DMS53 (cell line): Measurements from ENCODE around the gene ZC3H7A.

ENCODE experiments used
- DNase-seq: peaks from one replicate; lab custom pipeline; 2025; lab: John Stamatoyannopoulos, UW

Gene ZC3H7A

DNA sequence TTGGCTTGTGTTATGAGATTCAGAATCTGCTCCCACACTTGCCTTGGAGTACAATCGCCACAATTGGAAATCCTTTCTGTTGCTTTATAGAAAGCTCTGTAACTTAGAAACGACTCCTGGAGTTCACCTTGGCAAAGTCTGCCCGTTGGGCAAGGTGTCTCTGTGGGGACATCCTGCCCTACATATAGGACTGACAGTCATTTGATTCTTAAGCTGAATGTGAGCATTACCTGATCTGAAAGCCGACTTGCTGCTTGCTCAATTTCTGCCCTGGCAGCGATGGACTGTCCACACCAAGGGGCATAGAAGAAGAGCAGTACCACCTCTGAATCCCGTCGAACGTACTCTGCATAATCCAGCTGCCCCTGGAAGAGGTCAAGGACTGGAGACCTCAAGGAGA, 61.3 kb downstream of the ZC3H7A start:
- DNase-seq = no peak

DNA sequence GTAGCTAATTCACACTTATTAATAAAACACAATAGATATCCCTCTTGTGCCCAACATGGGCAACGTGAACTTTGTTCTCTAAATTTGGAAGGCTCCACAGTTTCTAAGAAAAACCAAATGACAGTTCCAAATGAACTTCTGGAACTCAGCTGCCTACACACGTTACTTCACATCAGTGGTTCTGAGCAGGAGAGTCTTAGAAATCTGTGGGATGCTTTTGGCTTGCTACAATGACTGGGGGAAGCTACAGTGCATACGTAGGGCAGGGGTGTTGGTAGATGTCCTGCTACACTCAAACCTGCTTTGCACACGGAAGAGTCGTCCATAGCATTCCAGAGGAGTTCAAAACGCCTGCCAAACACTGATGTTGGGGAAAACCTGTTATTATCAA, 62.4 kb downstream of the ZC3H7A start:
- DNase-seq = no peak

DNA sequence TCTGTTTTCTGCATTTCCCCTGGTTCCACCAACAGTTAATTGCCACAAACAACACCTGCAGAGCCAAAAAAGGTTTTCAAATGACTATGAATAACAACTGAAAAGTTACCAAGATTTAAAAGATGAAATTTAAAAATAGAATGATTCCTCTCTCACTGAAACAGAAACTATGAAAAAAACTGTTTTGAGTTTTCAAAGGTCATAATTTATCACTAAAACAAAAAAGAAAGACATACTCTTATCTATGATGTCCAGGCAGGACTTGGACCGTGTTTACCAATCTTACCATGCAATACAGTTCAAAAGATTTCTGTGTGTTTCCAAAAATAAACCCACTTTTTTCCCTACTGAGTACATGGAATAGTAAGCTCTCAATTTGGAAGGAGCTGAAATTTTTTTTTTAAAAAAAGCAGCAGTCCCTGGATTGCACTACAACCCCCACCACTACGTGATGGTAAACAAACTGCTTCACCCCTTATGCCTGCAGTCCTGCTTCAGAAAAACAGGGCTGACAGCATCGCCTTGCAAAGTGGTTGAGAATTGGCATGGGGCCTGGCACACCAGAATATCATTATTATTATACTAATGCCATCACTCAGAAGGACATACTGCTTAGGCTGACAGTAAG, 62.9 kb downstream of the ZC3H7A start:
- no peak for DNase-seq

DNA sequence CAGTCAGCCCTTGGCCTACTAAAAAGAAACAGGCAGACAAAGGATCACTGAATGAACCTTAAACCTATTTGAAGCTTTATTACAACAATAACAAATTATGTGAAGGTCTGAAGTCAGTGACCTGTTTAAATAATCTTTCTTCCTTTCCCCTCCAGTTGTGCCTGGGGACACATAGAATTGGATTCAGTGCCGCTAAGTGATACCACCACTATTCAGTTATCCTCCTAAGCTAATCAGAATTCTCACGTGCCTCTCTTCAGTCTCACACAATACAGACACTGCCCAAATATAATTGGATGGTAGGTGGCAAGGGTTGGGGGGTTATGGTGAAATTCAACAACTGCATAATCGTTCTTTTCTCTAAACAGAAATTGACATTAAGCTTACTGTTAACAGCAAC, 65.8 kb downstream of the ZC3H7A start:
- DNase-seq = no peak

DNA sequence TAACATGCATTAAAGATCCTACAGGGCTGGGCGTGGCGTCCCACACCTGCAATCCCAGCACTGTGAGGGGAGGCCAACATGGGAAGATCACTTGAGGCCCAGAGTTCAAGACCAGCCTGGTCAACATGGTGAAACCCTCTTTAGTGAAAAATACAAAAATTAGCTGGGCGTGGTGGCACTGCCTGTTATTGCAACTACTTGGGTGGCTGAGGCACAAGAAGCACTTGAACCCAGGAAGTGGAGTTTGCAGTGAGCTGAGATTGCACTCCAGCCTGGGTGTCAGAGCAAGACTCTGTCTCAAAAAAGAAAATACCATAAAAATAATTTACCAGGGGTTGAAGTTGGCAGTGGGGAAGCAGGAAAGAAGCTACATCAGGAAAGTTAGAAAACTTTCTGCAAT, 67.3 kb downstream of the ZC3H7A start:
- DNase-seq = no peak

DNA sequence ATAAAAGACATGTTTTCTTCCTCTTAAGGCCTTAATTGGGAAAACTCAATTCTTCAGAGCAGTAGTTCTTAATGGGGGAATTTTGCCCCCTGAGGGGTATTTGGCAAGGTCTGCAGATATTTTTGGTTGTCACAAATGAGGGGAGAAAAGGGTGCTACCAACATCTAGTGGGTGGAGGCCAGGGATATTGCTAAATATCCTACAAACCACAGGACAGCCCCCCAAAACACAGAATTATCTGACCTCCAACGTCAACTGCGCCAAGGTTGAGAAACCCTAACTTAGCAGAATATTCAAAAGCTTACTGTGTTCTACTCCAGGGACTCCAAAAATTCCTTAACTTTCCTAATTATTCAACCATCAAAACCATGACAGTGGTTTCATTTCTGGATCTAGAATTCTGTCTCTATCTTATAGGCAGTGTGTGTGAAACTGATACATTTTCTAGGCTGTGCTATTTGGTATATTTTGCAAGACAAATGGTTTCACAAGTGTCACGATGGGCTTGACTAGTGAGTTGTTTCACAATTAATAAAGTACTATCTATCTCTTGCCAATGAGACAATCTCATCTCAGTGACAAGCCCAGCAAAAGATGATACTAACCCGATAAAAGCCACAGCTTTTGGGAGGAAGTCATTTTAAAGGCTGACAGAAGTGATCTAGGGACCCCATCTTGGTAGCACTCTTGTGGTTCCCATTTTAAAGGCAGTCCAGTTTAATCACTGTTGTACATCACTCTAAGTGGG, 69.1 kb downstream of the ZC3H7A start:
- DNase-seq = no peak

DNA sequence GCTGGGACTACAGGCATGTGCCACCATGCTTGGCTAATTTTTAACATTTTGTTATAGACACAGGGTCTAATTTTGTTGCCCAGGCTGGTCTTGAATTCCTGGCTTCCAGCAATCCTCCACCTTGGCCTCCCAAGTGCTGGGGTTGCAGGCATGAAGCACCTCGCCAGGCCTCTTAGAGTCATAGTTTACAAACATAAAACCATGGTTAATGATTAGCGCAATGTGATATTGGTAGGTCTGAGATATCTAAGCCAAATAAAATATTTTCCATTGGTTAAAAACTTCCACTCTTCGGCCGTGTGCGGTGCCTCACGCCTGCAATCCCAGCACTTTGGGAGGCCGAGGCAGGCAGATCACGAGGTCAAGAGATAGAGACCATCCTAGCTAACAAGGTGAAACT, 71.0 kb downstream of the ZC3H7A start:
- DNase-seq = peak; percentile 48

DNA sequence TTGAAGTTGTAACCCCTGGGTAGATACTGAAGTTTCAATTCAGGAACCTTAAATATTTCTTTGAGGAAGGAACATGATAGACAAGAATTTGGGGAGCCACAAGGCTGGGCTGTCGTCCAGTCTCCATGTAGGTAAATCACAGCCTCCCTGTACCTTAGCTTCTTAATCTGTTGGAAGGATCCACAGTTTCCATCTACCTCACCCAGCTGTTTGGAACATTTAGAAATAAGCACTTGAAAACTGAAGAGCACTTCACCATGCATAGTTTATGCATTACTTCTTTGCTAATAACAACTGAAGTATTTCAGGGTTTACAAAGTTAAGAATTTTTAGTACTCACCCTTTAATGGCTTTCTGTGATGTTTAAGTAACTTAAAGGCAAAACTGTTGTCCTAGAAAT, 71.6 kb downstream of the ZC3H7A start:
- peak; percentile 41 for DNase-seq

DNA sequence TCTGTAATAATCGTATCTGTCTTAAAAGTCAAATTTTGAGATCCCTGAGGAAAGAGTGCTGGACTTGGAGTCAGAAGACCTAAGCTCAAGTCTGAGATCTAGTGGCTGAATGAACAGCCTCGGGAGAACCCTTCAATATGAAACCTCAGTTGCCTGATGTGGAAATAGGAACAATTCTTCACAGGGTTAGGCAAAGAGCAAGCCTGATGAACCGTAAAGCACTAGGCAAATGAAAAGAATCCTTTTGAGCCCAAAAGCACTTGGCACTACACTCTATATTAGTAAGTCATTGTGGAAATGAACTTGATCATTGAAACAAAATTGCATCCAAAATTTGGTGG, 74.6 kb downstream of the ZC3H7A start:
- DNase-seq = no peak

DNA sequence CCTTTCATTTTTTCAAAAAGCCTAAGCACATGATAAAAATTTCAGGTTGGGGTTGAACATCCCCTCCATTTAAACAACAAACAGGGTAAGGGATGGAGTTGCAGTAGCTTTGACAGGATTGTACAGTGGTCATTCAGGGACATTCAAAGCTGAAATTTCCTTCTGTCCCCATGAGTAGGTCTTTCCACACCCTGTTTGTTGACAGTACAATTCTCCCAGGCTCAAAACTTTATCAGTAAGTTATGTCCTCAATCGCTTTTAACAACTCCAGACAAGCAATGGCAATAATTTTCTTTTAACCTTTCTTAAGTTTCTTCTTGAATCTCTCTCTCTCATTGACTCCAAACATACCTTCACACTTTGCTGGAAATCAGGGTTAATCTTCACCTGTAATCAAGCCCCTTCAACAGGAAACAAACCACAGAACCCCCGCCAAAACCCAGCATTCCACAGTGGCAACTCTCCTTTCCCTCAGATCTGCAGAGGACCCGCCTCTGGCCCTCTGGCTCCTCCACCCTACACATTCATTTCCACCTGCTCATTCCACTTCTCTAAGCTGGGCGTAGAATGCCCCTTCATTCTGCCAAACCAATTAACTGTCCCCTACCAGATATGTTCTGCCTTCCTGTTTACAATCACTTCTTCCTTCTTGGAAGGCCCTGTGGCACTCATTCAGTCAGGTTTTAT, 75.1 kb downstream of the ZC3H7A start:
- no peak for DNase-seq

DNA sequence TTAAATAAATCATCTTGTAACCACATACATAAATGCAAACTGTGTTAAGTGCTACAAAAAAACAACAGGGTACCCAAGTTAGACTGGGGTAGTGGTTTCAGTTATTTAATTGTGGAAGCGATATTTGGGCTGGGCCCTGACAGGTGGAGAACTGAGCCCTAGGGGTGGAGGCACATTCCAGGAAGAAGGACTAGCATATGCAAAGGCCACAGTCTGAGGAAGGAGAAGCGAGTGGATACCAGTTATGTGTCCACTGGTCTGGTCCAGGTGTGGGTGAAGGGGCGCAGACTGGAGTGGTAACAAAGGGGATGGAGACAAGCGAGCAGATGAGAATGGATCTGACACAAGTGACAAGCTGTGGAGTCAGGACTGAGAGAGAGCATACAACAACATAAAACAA, 77.3 kb downstream of the ZC3H7A start:
- no peak for DNase-seq

DNA sequence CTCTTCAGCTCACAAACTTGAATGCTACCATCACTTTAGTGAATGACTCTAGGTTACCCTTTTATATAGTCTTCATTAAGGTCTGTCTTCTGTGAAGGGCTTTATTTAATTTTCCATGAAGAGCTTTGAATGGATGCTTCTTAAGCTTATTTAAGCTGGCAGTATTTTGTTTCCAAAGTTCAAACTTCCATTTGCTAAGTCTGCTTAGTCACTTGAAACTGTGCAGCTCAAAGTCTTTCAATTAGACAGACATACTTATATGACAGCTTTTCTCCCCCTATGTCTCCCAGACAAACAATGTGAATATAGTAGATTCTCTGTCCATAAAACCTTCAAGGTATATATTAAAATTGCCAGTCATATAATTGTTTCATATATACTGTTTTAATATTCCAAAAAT, 77.9 kb downstream of the ZC3H7A start:
- DNase-seq = no peak

DNA sequence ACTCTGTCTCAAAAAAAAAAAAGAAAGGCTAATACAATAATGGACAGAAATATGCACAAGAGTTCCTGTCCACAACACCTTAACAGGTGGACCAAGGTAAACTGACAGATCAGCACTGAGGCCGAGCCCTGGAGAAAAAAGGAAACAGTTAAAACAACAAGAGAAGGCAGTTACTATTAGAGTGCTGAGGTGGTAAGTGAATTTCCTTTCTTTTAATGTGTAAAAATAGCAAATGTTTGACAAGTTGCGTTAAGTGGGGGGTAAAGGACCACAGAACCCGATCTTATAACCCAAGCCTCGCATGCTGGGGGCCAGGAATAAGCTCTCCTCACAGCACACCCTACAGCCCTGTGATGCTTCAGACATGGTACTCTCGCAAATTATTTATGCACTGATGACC, 79.2 kb downstream of the ZC3H7A start:
- no peak for DNase-seq

DNA sequence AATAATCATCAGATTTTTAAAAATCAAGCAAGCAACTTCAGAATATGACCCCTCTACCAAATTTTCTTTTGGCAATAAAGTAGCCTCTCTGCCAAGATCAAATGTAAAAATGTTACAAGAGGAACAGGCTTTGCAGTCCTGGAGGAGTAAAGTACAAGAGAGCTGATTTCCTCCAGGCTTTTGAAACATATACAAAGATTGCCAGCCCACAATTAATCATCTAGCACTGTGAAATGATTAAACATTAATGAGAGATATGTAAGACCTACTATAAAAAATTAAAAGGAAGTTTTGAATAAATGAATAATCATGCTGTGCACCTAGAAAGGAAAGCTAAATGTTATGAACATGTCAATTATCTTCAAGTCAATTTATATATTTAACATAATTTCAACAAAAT, 80.7 kb downstream of the ZC3H7A start:
- DNase-seq = no peak

DNA sequence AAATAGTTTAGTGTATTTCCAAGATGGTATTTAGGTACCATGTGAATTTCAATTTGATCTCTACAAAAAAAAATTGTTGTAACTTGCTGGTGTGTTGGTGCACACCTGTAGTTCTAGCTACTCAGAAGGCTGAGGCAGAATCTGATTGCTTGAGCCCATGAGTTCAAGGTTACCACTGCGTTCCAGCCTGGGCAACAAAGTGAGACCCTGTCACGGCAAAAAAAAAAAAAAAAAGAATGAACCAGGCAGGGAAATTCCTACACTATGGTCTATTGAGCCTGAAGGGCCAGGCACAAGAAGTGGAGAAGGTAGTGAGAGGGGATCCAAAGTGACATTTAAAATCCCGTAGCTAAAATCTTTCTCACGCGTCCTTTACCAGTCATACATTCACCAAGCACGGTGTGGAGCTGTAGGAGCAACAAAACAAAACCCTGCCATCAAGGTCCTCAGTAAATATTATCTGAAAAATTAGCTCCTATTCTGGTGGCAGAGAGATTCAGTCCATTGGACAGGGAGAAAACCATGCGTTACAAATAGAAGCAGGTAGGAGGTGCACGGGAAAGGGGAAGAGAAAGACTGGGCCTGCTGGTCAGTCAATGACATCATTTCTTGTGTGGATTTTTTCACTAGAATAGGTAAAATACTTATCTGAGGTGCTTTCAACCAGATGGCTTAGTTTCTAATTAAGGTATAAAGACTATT, 81.7 kb downstream of the ZC3H7A start:
- DNase-seq = peak; percentile 14

DNA sequence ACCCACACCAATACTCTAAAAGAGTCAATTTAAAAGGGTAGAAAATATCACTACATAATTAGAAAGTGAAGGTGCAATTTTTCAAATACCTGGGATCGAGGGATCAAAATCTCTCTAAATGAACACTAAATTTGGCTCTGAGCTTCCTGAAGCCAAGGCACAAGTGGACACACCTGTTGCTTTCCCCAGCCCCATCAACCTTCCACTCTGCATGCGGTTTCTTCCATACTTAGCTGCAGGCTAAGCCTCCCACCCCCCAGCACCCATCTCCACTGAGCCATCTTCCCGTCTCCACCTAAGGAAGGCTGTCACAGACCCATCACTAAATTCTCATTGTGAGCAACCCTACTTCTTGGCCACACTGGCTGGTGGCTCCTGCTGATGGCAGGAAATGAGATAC, 84.9 kb downstream of the ZC3H7A start:
- DNase-seq = no peak

DNA sequence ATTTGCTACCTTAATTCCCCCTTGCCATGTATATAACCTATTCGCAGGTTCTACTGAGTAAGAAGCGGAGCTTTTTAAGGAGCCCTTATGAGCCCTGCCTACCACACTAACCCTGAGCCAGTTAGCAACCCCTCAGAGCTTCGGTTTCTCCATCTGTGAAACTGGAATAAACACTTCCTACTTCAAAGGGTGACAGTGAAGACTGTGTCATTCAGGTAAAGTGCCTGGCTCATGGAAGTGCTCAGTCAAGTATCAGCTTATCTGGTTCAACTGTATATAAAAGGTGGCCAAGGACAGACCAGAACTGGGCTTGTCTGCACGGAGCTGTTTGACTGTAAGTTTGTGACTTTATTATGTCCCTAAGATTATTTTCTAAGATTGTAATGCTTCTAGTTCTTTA, 85.4 kb downstream of the ZC3H7A start:
- DNase-seq = no peak

DNA sequence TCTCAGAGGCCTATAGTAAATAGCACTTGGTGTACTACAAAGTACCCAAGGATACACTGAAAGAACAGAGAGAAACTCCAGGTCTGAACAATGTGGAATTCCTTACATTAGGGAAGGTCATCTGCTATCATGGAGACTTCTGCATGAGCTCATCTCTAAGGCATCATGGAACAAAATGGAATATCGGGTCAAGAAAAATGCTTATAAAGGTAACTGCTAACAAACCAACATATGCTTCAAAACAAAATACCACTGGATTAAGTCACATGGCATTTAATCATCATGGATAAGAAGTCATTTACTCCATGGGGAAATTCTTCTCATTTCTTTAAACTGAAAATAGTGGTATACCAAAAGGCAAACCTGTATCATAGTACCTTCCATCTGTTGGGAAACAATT, 88.6 kb downstream of the ZC3H7A start:
- DNase-seq = no peak

DNA sequence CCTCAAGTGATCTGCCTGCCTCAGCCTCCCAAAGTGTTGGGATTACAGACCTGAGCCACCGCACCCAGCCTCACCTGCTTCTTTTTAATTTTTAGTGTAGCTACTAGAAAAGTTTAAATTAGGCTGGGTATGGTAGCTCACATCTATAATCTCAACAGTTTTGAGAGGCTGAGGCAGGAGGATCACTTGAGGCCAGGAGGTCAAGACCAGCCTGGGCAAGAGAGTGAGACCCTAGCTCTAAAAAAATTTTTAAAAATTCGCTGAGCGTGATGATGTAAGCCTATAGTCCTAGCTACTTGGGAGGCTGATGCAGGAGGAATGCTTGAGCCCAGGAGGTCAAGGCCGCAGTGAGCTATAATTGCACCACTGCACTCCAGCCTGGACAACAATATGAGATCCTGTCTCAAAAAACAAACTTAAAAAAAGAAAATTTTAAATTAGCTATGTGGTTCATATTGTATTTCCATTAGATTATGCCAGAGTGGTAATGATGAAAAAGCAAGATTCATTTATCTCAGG, 89.3 kb downstream of the ZC3H7A start:
- DNase-seq = no peak

DNA sequence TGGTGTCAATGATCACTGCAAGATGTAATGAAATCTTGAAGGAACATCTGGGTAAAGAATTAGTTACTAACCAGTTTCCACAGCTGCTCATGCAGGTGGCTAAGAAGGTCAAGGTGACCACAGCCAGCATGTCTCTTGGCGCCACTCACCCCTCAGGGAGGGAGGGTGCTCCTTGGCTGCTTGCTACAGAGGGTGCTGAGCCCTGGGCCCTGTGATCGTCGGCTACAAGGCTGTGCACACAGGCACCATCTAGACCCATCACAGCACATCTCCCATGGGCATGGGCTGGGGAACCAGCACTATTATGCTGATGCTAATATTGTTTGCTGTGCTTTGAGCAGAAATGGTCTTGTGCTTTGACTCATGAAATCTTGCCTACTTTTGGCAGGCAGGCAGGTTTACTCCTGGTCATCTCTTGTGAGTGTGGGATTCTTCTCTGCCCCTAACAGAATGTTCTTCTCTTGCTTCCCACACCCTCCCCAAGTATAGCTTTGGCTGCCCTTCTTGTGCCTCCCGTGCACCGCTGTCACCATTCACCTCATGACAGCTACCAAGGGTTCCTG, 90.8 kb downstream of the ZC3H7A start:
- DNase-seq = no peak

DNA sequence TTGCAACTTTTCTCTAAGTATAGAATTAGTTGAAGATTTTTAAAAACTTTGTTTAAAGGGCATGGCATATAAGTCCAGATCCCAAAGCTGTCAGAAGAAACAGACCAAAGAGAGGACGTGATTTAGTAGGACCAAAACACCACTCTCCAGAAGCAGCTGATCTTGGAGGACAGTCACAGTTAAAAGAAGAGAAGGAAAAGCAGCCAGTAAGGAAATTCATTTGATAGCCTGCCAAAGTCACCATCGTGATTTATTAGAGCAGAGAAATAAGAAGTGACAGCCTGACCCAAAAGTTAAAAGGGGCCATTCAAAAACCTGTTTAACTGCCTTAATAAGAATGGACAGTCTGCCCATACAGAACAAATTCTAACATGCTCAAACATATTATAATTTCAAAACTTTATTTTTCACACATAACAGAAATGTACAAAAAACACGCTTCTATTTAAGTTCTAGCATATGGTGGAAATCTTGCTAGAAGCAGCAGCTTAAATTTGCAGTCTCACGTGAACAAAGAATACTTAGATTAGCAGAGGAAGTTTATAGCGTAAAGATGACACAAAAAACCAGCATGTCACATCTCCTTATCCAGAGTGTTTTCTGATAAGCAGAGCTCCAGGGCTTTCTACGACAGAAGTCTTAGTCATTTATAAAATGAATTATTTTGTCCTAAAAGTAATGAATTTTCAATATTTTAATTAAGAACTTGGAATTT, 91.6 kb downstream of the ZC3H7A start:
- DNase-seq = no peak
